ENCODE data around the gene AKAP6. TPM values are rescaled to one million over a fixed set of nuclear protein-coding genes. Genes with fewer than 3 reads are reported as not detected.

Gene AKAP6
- total RNA-seq, 1 experiment from 2014 or later: 1.9 TPM

DNA sequence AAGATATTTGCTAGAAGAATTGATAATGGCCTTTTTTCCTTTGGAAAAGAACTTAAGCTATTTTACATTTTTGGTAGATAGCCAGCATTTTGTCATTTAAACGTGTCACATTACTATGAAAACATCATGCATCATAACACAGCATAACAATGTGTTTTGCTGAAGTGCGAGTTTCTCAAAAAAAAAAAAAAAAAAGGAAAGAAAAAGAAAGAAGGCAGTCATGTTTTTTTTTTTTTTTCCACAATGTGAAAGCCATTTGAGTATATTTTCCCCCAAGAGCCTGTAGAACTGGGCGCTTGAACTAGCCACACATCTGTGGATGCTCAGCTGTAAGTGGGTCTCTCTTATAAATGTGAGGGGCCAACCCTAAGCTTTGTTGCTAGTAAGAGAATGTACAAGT is 300.1 kb downstream of the AKAP6 start (continued):
- TF ChIP-seq EZH2 (IDR thresholded peaks at IDR 0.05): no peak
- no peak for TF ChIP-seq RAD21 (IDR thresholded peaks at IDR 0.05; ENCODE audit: low read depth)
- TF ChIP-seq CEBPB (IDR thresholded peaks at IDR 0.05; ENCODE audit: low read depth): no peak
- TF ChIP-seq YY1 (IDR thresholded peaks at IDR 0.05; ENCODE audit: extremely low read depth, insufficient replicate concordance, low read depth, low read length): no peak
- no peak for TF ChIP-seq SRF (IDR thresholded peaks at IDR 0.05; ENCODE audit: low read depth)

- no peak overlapping the region for H3K9ac ChIP-seq (ENCODE audit: low read length)
- DNase-seq (ENCODE audit: low read depth, low spot score) (no peak), ATAC-seq (no peak)
- no peaks in the 10 kb centered on the region for H3K36me3 ChIP-seq (ENCODE audit: control insufficient read depth in 1 of 2, insufficient read depth in 2 of 2, low read length in 2 of 2)
- H3K4me1 ChIP-seq (ENCODE audit: control insufficient read depth in 1 of 2, insufficient read depth in 2 of 2, low read length in 2 of 2): no peaks in the 10 kb centered on the region
- no peaks in the 10 kb centered on the region for H3K9me3 ChIP-seq (ENCODE audit: control insufficient read depth in 1 of 2, insufficient read depth in 1 of 2, low read depth in 1 of 2, low read length in 2 of 2)
- peaks cover 37% of the 10 kb centered on the region for H3K27me3 ChIP-seq (ENCODE audit: insufficient read depth, low read length)
- intact Hi-C loops (cut with micrococcal nuclease): no loop called here
- no peaks in the 10 kb centered on the region for H3K79me2 ChIP-seq (ENCODE audit: insufficient read depth, low read length)
- H3K4me3 ChIP-seq (replicated peaks in 1 of 2; ENCODE audit: low read depth in 1 of 2, low read length in 2 of 2): no peak overlapping the region
- ChIA-PET POLR2A (no interaction called here), RAD21 (ENCODE audit: low non-redundant PET in 1 of 2, low total read pairs in 2 of 2, uncharacterized antibody in 2 of 2, unreplicated experiment in 2 of 2) (no interaction called here), CTCF (no interaction called here)
- no TSS peak for BruUV-seq (replicated peaks)
- no peaks in the 10 kb centered on the region for H3K9me2 ChIP-seq (ENCODE audit: insufficient read depth)
- no peak overlapping the region for H3K27ac ChIP-seq (ENCODE audit: low read depth, low read length)
- no peak overlapping the region for H3K4me2 ChIP-seq (ENCODE audit: low read length)
- H4K20me1 ChIP-seq (ENCODE audit: insufficient read depth): no peaks in the 10 kb centered on the region
- H2AFZ ChIP-seq (ENCODE audit: low read depth, low read length, poor library complexity, severe bottlenecking): no peak overlapping the region
- TF ChIP-seq REST (IDR thresholded peaks at IDR 0.05; ENCODE audit: low read depth) (no peak), EZH2phosphoT487 (IDR thresholded peaks at IDR 0.05; ENCODE audit: borderline replicate concordance) (no peak), JUND (IDR thresholded peaks at IDR 0.05) (no peak), EZH2 (IDR thresholded peaks at IDR 0.05) (no peak), CBX3 (IDR thresholded peaks at IDR 0.05; ENCODE audit: low read depth) (no peak), SIN3A (IDR thresholded peaks at IDR 0.05; ENCODE audit: low read depth) (no peak), MAX (IDR thresholded peaks at IDR 0.05) (no peak), POLR2AphosphoS5 (IDR thresholded peaks at IDR 0.05; ENCODE audit: low read depth, low read length) (no peak), SP1 (IDR thresholded peaks at IDR 0.05; ENCODE audit: low read depth) (no peak), ZNF274 (IDR thresholded peaks at IDR 0.05; ENCODE audit: low read depth, low read length) (no peak)
- TF ChIP-seq, protein P1, sequence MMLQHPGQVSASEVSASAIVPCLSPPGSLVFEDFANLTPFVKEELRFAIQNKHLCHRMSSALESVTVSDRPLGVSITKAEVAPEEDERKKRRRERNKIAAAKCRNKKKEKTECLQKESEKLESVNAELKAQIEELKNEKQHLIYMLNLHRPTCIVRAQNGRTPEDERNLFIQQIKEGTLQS (IDR thresholded peaks at IDR 0.05): no peak
These were observed 301.6 kb downstream of the AKAP6 start for GRCh38 chr14:32630701-32631100.
